ENCODE data around the gene MZB1. TPM values are rescaled to one million over a fixed set of nuclear protein-coding genes. Genes with fewer than 3 reads are reported as not detected.

MZB1 gene
- total and polyA plus RNA-seq, 2 of the 13 experiments (the other 11 are each of a cell fraction or from before 2014, with no cell fraction given): 0.31 to 0.40 TPM

- TF ChIP-seq KIAA2018 (CRISPR knock-in tag; IDR thresholded peaks at IDR 0.05; ENCODE audit: borderline replicate concordance) (0 out of 2 replicates have a peak, but pooled peaks have one; percentile 22), ZNF569 (CRISPR knock-in tag; IDR thresholded peaks at IDR 0.05; ENCODE audit: borderline replicate concordance) (no peak), ATAD3A (CRISPR knock-in tag; IDR thresholded peaks at IDR 0.05) (0 out of 2 replicates have a peak, but pooled peaks have one; percentile 21), HNF4G (IDR thresholded peaks at IDR 0.05; ENCODE audit: borderline replicate concordance, low read depth, low read length) (no peak; the same call in 1 of the 2 replicates), HNF4G (CRISPR knock-in tag; IDR thresholded peaks at IDR 0.05; ENCODE audit: borderline replicate concordance, low read depth) (0 out of 2 replicates have a peak, but pooled peaks have one; percentile 34), NFE2L2 (IDR thresholded peaks at IDR 0.05; ENCODE audit: low read length) (no peak), FIP1L1 (IDR thresholded peaks at IDR 0.05; ENCODE audit: borderline replicate concordance, insufficient read depth, low read depth, low read length) (peak; percentile 79; the same call in 1 of the 2 replicates), ZNF335 (CRISPR knock-in tag; IDR thresholded peaks at IDR 0.05) (peak; percentile 56; the same call in 1 of the 2 replicates), ZNF83 (CRISPR knock-in tag; IDR thresholded peaks at IDR 0.05; ENCODE audit: borderline replicate concordance) (no peak), RFXANK (CRISPR knock-in tag; IDR thresholded peaks at IDR 0.05) (no peak), BCL3 (CRISPR knock-in tag; IDR thresholded peaks at IDR 0.05) (peak; percentile 44; the same call in 1 of the 2 replicates), BORCS8-MEF2B (CRISPR knock-in tag; IDR thresholded peaks at IDR 0.05) (no peak; the same call in 1 of the 2 replicates), RXRA (CRISPR knock-in tag; IDR thresholded peaks at IDR 0.05) (peak; percentile 78), SMC3 (IDR thresholded peaks at IDR 0.05; ENCODE audit: low read length) (no peak), MBD4 (IDR thresholded peaks at IDR 0.05; ENCODE audit: borderline replicate concordance, low read length) (no peak), FOXM1 (CRISPR knock-in tag; IDR thresholded peaks at IDR 0.05) (no peak), ZNF720 (CRISPR knock-in tag; IDR thresholded peaks at IDR 0.05) (no peak), SRSF9 (IDR thresholded peaks at IDR 0.05; ENCODE audit: borderline replicate concordance, insufficient read depth, low read depth, low read length, poor library complexity, severe bottlenecking) (no peak), XRCC5 (optimal IDR thresholded peaks at IDR 0.05; ENCODE audit: low read length) (peak; percentile 90), MYNN (CRISPR knock-in tag; IDR thresholded peaks at IDR 0.05; ENCODE audit: low read depth) (no peak)
These were observed 47.9 kb downstream of the MZB1 start, which contains the start of gene PAIP2 (continued) for GRCh38 chr5:139341689-139342422.
